Measurements from ENCODE around the gene FLT3LG.

DNA sequence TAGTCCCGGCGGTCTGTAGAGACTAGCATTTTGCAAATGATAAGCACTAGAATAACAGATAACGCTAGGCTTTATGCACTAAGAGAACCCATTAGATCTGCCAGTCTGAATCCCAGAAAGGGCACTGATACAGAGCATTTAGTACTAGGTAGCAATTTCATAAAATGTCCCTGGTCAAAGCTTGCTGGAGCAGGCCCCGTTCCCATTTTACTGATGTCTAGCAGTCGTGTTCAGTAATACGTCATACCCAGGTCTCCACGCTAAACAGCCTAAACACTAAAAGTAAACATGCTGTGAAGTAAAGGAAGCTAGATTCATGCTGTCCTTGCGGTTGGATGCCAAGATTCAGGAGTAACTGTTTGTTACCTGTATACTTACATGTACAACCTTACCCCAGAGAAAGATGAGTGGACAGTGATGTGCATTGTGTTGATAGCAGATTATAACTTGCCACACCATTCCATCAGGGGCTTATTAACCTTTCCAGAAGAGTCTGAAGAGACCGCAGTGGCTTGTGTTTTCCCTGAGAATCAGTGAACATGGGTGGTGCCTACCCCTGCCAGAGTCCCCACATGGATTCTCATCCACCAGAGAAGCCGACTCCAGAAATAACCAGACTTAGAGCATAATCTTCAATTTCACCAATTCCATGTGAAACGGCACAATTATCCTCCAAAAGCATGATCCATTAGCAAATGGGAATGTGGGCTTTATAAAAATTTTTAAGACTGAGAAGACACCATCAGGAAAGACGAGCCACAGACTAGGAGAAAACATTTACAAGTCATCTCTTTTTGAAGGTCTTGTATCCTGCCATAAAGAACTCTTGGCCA is 18.8 kb downstream of the FLT3LG start:
- TF ChIP-seq, protein P1, sequence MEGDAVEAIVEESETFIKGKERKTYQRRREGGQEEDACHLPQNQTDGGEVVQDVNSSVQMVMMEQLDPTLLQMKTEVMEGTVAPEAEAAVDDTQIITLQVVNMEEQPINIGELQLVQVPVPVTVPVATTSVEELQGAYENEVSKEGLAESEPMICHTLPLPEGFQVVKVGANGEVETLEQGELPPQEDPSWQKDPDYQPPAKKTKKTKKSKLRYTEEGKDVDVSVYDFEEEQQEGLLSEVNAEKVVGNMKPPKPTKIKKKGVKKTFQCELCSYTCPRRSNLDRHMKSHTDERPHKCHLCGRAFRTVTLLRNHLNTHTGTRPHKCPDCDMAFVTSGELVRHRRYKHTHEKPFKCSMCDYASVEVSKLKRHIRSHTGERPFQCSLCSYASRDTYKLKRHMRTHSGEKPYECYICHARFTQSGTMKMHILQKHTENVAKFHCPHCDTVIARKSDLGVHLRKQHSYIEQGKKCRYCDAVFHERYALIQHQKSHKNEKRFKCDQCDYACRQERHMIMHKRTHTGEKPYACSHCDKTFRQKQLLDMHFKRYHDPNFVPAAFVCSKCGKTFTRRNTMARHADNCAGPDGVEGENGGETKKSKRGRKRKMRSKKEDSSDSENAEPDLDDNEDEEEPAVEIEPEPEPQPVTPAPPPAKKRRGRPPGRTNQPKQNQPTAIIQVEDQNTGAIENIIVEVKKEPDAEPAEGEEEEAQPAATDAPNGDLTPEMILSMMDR (IDR thresholded peaks at IDR 0.05), result no peak
- TF ChIP-seq EP300 (IDR thresholded peaks at IDR 0.05), result no peak
- no peak for TF ChIP-seq POLR2AphosphoS5 (IDR thresholded peaks at IDR 0.05)
- no peak for TF ChIP-seq POLR2A (IDR thresholded peaks at IDR 0.05)

Measured in gastroesophageal sphincter (tissue), 3 donors.